DND-41 (cell line): ENCODE measurements around the gene LYST.

Experiments
- ATAC-seq: fragments of 200-7000 bp; cut with Tn5 transposase; 3 replicates; pipeline ENCODE4 v1.9.1; 2021; ENCODE audit warnings: low read depth; ENCODE audit not compliant: insufficient read depth
- DNase-seq: peaks from one replicate; pipeline ENCODE4 v3.0.0-alpha.2; 2020
- H2AFZ ChIP-seq: 2 replicates; pipeline ENCODE4 v1.6.0; 2012; ENCODE audit warnings: low read depth, low read length
- H3K27ac ChIP-seq: 2 replicates; pipeline ENCODE4 v1.5.1; 2012; ENCODE audit warnings: low read length, inconsistent platforms
- H3K27me3 ChIP-seq: fragments of 200-600 bp; sonication (generic); 2 replicates; pipeline ENCODE4 v1.6.0; 2012; ENCODE audit warnings: low read length, mild to moderate bottlenecking, inconsistent platforms; ENCODE audit not compliant: insufficient read depth, poor library complexity
- H3K36me3 ChIP-seq: 2 replicates; pipeline ENCODE4 v1.5.1; 2012; ENCODE audit warnings: low read length, inconsistent platforms; ENCODE audit not compliant: insufficient read depth
- H3K4me1 ChIP-seq: 2 replicates; pipeline ENCODE4 v1.5.1; 2012; ENCODE audit warnings: mild to moderate bottlenecking, low read length; ENCODE audit not compliant: insufficient read depth
- H3K4me2 ChIP-seq: 2 replicates; pipeline ENCODE4 v1.6.0; 2012; ENCODE audit warnings: mild to moderate bottlenecking, moderate library complexity, low read length, inconsistent platforms; ENCODE audit not compliant: insufficient read depth
- H3K4me3 ChIP-seq, 2 experiments: fragments of 200-600 bp in 1 of 2; shearing (Covaris generic) in 1 of 2; 2 replicates each; pipeline ENCODE4 v1.5.1; 2012 to 2016; ENCODE audit warnings: inconsistent platforms in 2 of 2, low read length in 2 of 2, mild to moderate bottlenecking in 2 of 2, low read depth in 1 of 2, moderate library complexity in 1 of 2
- H3K79me2 ChIP-seq: 2 replicates; pipeline ENCODE4 v1.6.0; 2012; ENCODE audit warnings: low read length, inconsistent platforms; ENCODE audit not compliant: insufficient read depth
- H3K9ac ChIP-seq: 2 replicates; pipeline ENCODE4 v1.6.0; 2012; ENCODE audit warnings: low read depth, mild to moderate bottlenecking, inconsistent platforms, low read length, moderate library complexity
- H3K9me3 ChIP-seq: 2 replicates; pipeline ENCODE4 v1.5.1; 2012; ENCODE audit warnings: low read length, moderate library complexity, mild to moderate bottlenecking, inconsistent platforms; ENCODE audit not compliant: insufficient read depth, severe bottlenecking
- H4K20me1 ChIP-seq: 2 replicates; pipeline ENCODE4 v1.6.0; 2012; ENCODE audit warnings: low read length; ENCODE audit not compliant: insufficient read depth
- CTCF ChIP-seq: IDR thresholded peaks from 2 replicates; pipeline ENCODE4 v1.5.1; 2012; ENCODE audit warnings: borderline replicate concordance, low read length, moderate library complexity, mild to moderate bottlenecking; ENCODE audit not compliant: poor library complexity, severe bottlenecking; ENCODE audit errors: extremely low read depth
- EZH2 ChIP-seq: IDR thresholded peaks from 3 replicates; pipeline ENCODE4 v1.6.1; 2012; ENCODE audit warnings: borderline replicate concordance, low read depth, mild to moderate bottlenecking, moderate library complexity, low read length, inconsistent platforms; ENCODE audit not compliant: severe bottlenecking

Gene LYST

GRCh38 chr1:235657269-235657668 lies 209.4 kb downstream of the LYST start:
- H3K27me3 ChIP-seq: no peaks in the 10 kb centered on the region
- no peaks in the 10 kb centered on the region for H3K9me3 ChIP-seq
- ATAC-seq (no peak), DNase-seq (no peak)
- no peak overlapping the region for H3K4me3 ChIP-seq
- H3K79me2 ChIP-seq: no peaks in the 10 kb centered on the region
- H4K20me1 ChIP-seq: no peaks in the 10 kb centered on the region
- H3K4me2 ChIP-seq: no peak overlapping the region
- H3K27ac ChIP-seq: no peak overlapping the region
- no peaks in the 10 kb centered on the region for H3K4me1 ChIP-seq
- H3K36me3 ChIP-seq: no peaks in the 10 kb centered on the region
- H3K9ac ChIP-seq: no peak overlapping the region
- no peak for TF ChIP-seq CTCF
- TF ChIP-seq EZH2: no peak
- no peak overlapping the region for H2AFZ ChIP-seq

- TF ChIP-seq EZH2: no peak
- TF ChIP-seq CTCF: no peak
- Histone ChIP-seq H3K4me3 (no peak overlapping the region), H3K36me3 (no peaks in the 10 kb centered on the region), H3K79me2 (no peaks in the 10 kb centered on the region), H3K4me2 (no peak overlapping the region), H3K27ac (no peak overlapping the region), H3K9me3 (no peaks in the 10 kb centered on the region), H3K27me3 (peaks cover 13% of the 10 kb centered on the region), H2AFZ (no peak overlapping the region), H3K9ac (no peak overlapping the region), H4K20me1 (no peaks in the 10 kb centered on the region), H3K4me1 (peaks cover 11% of the 10 kb centered on the region)
- no peak for DNase-seq
- ATAC-seq: no peak
Measured at GRCh38 chr1:235652364-235652763, 214.3 kb downstream of the LYST start.

- TF ChIP-seq CTCF (no peak), EZH2 (no peak)
- Histone ChIP-seq H3K27ac (no peak overlapping the region), H4K20me1 (no peaks in the 10 kb centered on the region), H3K9ac (no peak overlapping the region), H3K4me2 (no peak overlapping the region), H3K4me3 (no peak overlapping the region), H3K36me3 (no peaks in the 10 kb centered on the region), H3K4me1 (peaks cover 11% of the 10 kb centered on the region), H3K27me3 (peaks cover 13% of the 10 kb centered on the region), H2AFZ (no peak overlapping the region), H3K79me2 (no peaks in the 10 kb centered on the region), H3K9me3 (no peaks in the 10 kb centered on the region)
- DNase-seq (no peak), ATAC-seq (no peak)
Measured at GRCh38 chr1:235651170-235651806, 215.4 kb downstream of the LYST start.
